Ascending aorta (tissue), 2 donors: ENCODE data around the gene LTB. TPM values are rescaled to one million over a fixed set of nuclear protein-coding genes. Genes with fewer than 3 reads are reported as not detected.
A peak's percentile ranks its signal among the peaks of the same experiment; 100 is the strongest.

ENCODE experiments used
- DNase-seq, 2 donors: peaks; one replicate each; pipeline ENCODE4 v3.0.0-alpha.2; 2019; ENCODE audit warnings: low spot score in 2 of 2
- H3K27ac ChIP-seq, 2 donors: fragments of 200-600 bp; sonication (generic); one replicate each; pipeline ENCODE4 v1.5.1; 2016 to 2017; ENCODE audit warnings: mild to moderate bottlenecking in 1 of 2
- H3K27me3 ChIP-seq: fragments of 200-600 bp; sonication (generic); one replicate; pipeline ENCODE4 v1.5.1; 2017
- H3K36me3 ChIP-seq, 2 donors: fragments of 200-600 bp; sonication (generic); one replicate each; pipeline ENCODE4 v1.5.1; 2016
- H3K4me1 ChIP-seq, 2 donors: fragments of 200-600 bp; sonication (generic); one replicate each; pipeline ENCODE4 v1.5.1; 2016 to 2017; ENCODE audit warnings: mild to moderate bottlenecking in 1 of 2
- H3K4me3 ChIP-seq, 2 donors: fragments of 200-600 bp; sonication (generic); one replicate each; pipeline ENCODE4 v1.5.1; 2016 to 2017; ENCODE audit warnings: mild to moderate bottlenecking in 1 of 2
- H3K9me3 ChIP-seq, 2 donors: fragments of 200-600 bp; sonication (generic); one replicate each; pipeline ENCODE4 v1.5.1; 2016
- CTCF ChIP-seq, 3 experiments: fragments of 200-600 bp in 2 of 3; fragments of 450-650 bp in 1 of 3; sonication (generic) in 2 of 3; IDR thresholded peaks; one replicate each; pipeline ENCODE4 v1.5.1; 2016 to 2019; ENCODE audit warnings: antibody characterized with exemption in 3 of 3, mild to moderate bottlenecking in 1 of 3, moderate library complexity in 1 of 3
- intact Hi-C: fragments of 100-400 bp; cut with DNase I; formaldehyde crosslinking; loops from one replicate; pipeline ENCODE4 v1.15.1; 2023
- total RNA-seq: library from RNA; depleted of rRNA; stranded (reverse); fragments of >200 nt; gene quantifications from one replicate; pipeline ENCODE4 v1.1.0, GENCODE V29; 2016

Gene LTB
- total RNA-seq, 1 donor from 2014 or later = not detected

DNA sequence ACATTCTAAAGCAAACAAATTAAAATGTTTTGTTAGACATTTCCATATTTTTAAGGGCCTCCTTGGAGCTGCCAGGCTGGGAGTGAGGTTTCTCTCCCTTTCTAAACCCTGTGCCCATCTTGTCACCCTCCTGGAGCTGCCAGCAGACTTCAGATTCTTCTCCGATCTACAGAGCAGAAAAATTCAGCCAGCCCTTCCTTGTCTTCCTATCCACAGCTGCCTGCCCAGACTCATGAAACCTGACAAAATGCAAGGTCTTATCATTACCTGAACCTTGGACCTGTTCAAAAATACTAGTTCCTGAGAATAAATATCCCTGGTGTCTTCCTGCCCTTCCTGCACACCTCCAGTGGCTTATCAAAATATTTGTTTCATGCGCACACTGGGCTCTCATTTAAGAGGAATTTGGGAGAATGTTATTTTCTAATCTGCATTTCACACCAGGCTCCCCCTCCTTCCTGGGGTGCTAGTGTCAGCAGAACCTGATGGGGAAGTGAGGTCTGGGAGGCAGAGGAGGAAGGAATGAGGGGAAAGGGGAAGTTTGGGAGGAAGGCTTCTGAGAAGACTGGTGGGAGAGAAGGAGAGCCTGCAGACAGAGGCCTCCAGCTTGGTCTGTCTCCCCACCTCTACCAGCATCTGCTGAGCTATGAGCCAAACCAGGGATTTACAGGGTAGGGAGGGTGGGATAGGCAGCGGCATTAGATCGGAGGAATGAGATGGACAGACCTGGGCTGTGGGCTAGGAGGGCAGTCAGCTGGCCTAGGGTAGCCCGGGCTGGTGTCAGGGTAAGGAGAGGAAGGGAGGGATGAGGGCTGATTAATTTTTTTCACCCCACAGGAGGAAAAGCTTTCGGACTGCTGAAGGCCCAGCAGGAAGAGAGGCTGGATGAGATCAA is 32.7 kb upstream of the LTB start, which contains the start of gene AIF1:
Gene AIF1 (plus strand): TSS at position 551 of the 895 bp plus-strand sequence. CDS start 96 bp downstream, at position 647.
- TF ChIP-seq CTCF (IDR thresholded peaks at IDR 0.05) = no peak
- Histone ChIP-seq H3K4me3 (peak within 1 kb of the TSS in 1 of 2 donors; percentile 36), H3K4me1 (no peaks in the 10 kb centered on the region), H3K9me3 (no peaks in the 10 kb centered on the region), H3K27me3 (no peaks in the 10 kb centered on the region), H3K36me3 (no peaks in the 10 kb centered on the region), H3K27ac (no peak within 1 kb of the TSS)
- intact Hi-C loops = no loop called here
- DNase-seq = no peak

- intact Hi-C loops = no loop called here
- no peak for DNase-seq
- no peak overlapping the region for H3K27ac ChIP-seq
- no peaks in the 10 kb centered on the region for H3K9me3 ChIP-seq
- H3K4me3 ChIP-seq = no peak overlapping the region
- no peak for TF ChIP-seq CTCF (IDR thresholded peaks at IDR 0.05)
- H3K36me3 ChIP-seq = no peaks in the 10 kb centered on the region
- no peaks in the 10 kb centered on the region for H3K27me3 ChIP-seq
- H3K4me1 ChIP-seq = no peaks in the 10 kb centered on the region
These were observed 31.9 kb upstream of the LTB start for GRCh38 chr6:31614075-31614619.

GRCh38 chr6:31610968-31611367 is 28.7 kb upstream of the LTB start:
- H3K4me3 ChIP-seq = no peak overlapping the region
- no peaks in the 10 kb centered on the region for H3K4me1 ChIP-seq
- H3K27ac ChIP-seq = no peak overlapping the region
- DNase-seq = no peak
- H3K27me3 ChIP-seq = no peaks in the 10 kb centered on the region
- TF ChIP-seq CTCF (IDR thresholded peaks at IDR 0.05) = no peak
- intact Hi-C loops = no loop called here
- H3K36me3 ChIP-seq = no peaks in the 10 kb centered on the region
- H3K9me3 ChIP-seq = no peaks in the 10 kb centered on the region

DNA sequence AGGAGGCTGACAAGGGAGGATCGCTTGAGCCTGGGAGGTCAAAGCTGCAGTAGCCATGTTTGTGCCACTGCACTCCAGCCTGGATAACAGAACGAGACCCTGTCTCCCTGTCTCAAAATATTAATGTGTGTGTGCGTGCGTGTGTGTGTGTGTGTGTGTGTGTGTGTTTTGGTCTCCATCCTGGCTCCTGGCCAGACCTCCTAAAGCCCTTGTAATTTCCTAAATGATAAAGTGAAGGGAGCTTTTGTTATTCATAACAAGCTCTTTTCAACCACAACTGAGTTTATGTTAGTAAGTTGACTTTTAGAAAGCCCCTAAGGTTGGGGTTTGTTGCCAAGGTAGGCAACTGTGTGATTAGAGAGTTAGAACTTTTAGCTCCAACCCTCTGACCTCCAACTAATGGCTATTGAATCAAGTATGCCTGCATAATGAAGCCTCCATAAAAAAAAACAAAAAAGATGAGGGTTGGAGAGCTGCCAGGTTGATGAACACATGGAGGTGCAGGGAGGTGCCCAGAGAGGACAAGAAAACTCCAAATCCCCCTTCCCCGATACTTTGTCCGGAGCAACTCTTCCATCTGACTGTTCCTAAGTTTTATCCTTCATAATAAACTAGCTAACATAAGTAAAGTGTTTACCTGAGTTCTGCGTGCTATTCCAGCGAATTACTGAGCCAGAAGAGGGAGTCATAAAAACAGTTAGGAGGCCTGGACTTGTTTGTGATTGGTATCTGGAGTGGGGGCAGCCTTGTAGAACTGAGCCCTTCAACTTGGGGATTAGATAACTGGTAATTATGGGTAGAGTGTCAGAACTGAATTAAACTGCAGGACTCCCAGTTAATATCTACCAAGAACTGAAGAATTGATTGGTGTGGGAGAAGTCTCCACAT is 27.5 kb upstream of the LTB start:
- DNase-seq = no peak
- Histone ChIP-seq H3K27me3 (no peaks in the 10 kb centered on the region), H3K4me3 (no peak overlapping the region), H3K9me3 (no peaks in the 10 kb centered on the region), H3K27ac (no peak overlapping the region), H3K4me1 (no peaks in the 10 kb centered on the region), H3K36me3 (no peaks in the 10 kb centered on the region)
- no peak for TF ChIP-seq CTCF (IDR thresholded peaks at IDR 0.05)
- intact Hi-C loops = no loop called here

- H3K4me3 ChIP-seq = no peak overlapping the region
- H3K27me3 ChIP-seq = no peaks in the 10 kb centered on the region
- no peaks in the 10 kb centered on the region for H3K36me3 ChIP-seq
- no peak overlapping the region for H3K27ac ChIP-seq
- TF ChIP-seq CTCF (IDR thresholded peaks at IDR 0.05) = no peak
- intact Hi-C loops = no loop called here
- DNase-seq = no peak
- H3K4me1 ChIP-seq = no peaks in the 10 kb centered on the region
- no peaks in the 10 kb centered on the region for H3K9me3 ChIP-seq
These were observed 25.1 kb upstream of the LTB start for GRCh38 chr6:31607317-31607716.
